ENCODE data around the gene RCE1. TPM values are rescaled to one million over a fixed set of nuclear protein-coding genes. Genes with fewer than 3 reads are reported as not detected.
A peak's percentile ranks its signal among the peaks of the same experiment; 100 is the strongest.
"Not testable (repeated sequence)": the region's sequence is repeated elsewhere in the genome, so short reads cannot be mapped to it uniquely, and the experiment has no call there.

Gene RCE1
- total RNA-seq, 4 donors from 2014 or later = 6.6 to 11.8 (median 8.3) TPM

GRCh38 chr11:66820381-66820780 is 22.9 kb upstream of the RCE1 start:
- no peak for TF ChIP-seq POLR2A (IDR thresholded peaks at IDR 0.05)
- TF ChIP-seq CTCF (IDR thresholded peaks at IDR 0.05 in 4 of 5, conservative IDR thresholded peaks at IDR 0.05 in 1 of 5) = no peak
- H3K4me1 ChIP-seq = no peaks in the 10 kb centered on the region
- intact Hi-C loops (cut with DNase I; ENCODE audit: low total_unique reads) = no loop called here
- DNase-seq (no peak), ATAC-seq (no peak)
- H3K4me3 ChIP-seq = no peak overlapping the region
- H3K36me3 ChIP-seq = no peaks in the 10 kb centered on the region
- no peaks in the 10 kb centered on the region for H3K9me3 ChIP-seq
- no peak overlapping the region for H3K27ac ChIP-seq
- H3K27me3 ChIP-seq = no peaks in the 10 kb centered on the region
- in situ Hi-C loops (cut with MboI; ENCODE audit: low sequenced_read_pairs in 4 of 4) = no loop called here

- Histone ChIP-seq H3K9me3 (no peaks in the 10 kb centered on the region), H3K4me3 (no peak overlapping the region), H3K27ac (no peak overlapping the region), H3K27me3 (no peaks in the 10 kb centered on the region), H3K4me1 (no peaks in the 10 kb centered on the region), H3K36me3 (no peaks in the 10 kb centered on the region)
- intact Hi-C loops (cut with DNase I; ENCODE audit: low total_unique reads) = no loop called here
- TF ChIP-seq CTCF (IDR thresholded peaks at IDR 0.05 in 4 of 5, conservative IDR thresholded peaks at IDR 0.05 in 1 of 5) = no peak
- TF ChIP-seq POLR2A (IDR thresholded peaks at IDR 0.05) = no peak
- in situ Hi-C loops (cut with MboI; ENCODE audit: low sequenced_read_pairs in 4 of 4) = no loop called here
- ATAC-seq (no peak), DNase-seq (no peak)
These were observed 22.3 kb upstream of the RCE1 start for GRCh38 chr11:66820901-66821300.

GRCh38 chr11:66823700-66824099 is 19.5 kb upstream of the RCE1 start:
- TF ChIP-seq POLR2A (IDR thresholded peaks at IDR 0.05) (no peak), CTCF (IDR thresholded peaks at IDR 0.05 in 4 of 5, conservative IDR thresholded peaks at IDR 0.05 in 1 of 5) (no peak)
- DNase-seq = no peak

GRCh38 chr11:66824573-66824972 is 18.7 kb upstream of the RCE1 start:
- H3K9me3 ChIP-seq; DNase-seq; H3K4me3 ChIP-seq; H3K27me3 ChIP-seq; ATAC-seq; H3K36me3 ChIP-seq; H3K27ac ChIP-seq; intact Hi-C loops (cut with DNase I; ENCODE audit: low total_unique reads); in situ Hi-C loops (cut with MboI; ENCODE audit: low sequenced_read_pairs in 4 of 4); H3K4me1 ChIP-seq: not testable (repeated sequence)

More at GRCh38 chr11:66823700-66824099, 19.5 kb upstream of the RCE1 start:
- no peaks in the 10 kb centered on the region for H3K9me3 ChIP-seq
- in situ Hi-C loops (cut with MboI; ENCODE audit: low sequenced_read_pairs in 4 of 4) = no loop called here
- H3K27ac ChIP-seq = no peak overlapping the region
- intact Hi-C loops (cut with DNase I; ENCODE audit: low total_unique reads) = no loop called here
- no peaks in the 10 kb centered on the region for H3K4me1 ChIP-seq
- H3K27me3 ChIP-seq = no peaks in the 10 kb centered on the region
- H3K36me3 ChIP-seq = no peaks in the 10 kb centered on the region
- no peak overlapping the region for H3K4me3 ChIP-seq
- no peak for ATAC-seq

- Histone ChIP-seq H3K27ac (no peak overlapping the region), H3K9me3 (no peaks in the 10 kb centered on the region), H3K4me1 (no peaks in the 10 kb centered on the region), H3K27me3 (no peaks in the 10 kb centered on the region), H3K4me3 (no peak overlapping the region), H3K36me3 (no peaks in the 10 kb centered on the region)
- TF ChIP-seq CTCF (IDR thresholded peaks at IDR 0.05 in 4 of 5, conservative IDR thresholded peaks at IDR 0.05 in 1 of 5) (no peak), POLR2A (IDR thresholded peaks at IDR 0.05) (no peak)
- intact Hi-C loops (cut with DNase I; ENCODE audit: low total_unique reads) (loop anchor here (1.0 to 10.0 kb wide), 3 partner anchors 140 to 426 kb away; partner anchors contain the start of genes CCDC87 and CCS), in situ Hi-C loops (cut with MboI; ENCODE audit: low sequenced_read_pairs in 4 of 4) (loop anchor here (5.0 to 25.0 kb wide), 5 partner anchors 140 to 430 kb away; partner anchors contain the start of genes CCDC87 (in 2 of the 4), CCS (in 2 of the 4) and NPAS4 (in 1 of the 4))
- ATAC-seq = peak in 1 of 2 donors; percentile 3
- no peak for DNase-seq
These were observed 8.7 kb upstream of the RCE1 start for GRCh38 chr11:66834539-66834845.
